HepG2 (cell line): Measurements from ENCODE around the gene HSP90AB1. TPM values are rescaled to one million over a fixed set of nuclear protein-coding genes. Genes with fewer than 3 reads are reported as not detected.

Source experiments
- ARHGAP35 ChIP-seq: sonication (generic); formaldehyde crosslinking; IDR thresholded peaks from 2 replicates; pipeline ENCODE4 v1.9.0; 2022; ENCODE audit warnings: mild to moderate bottlenecking, inconsistent platforms, moderate library complexity, missing genetic modification reagents, borderline replicate concordance
- ARNTL ChIP-seq: sonication (generic); formaldehyde crosslinking; IDR thresholded peaks from 2 replicates; pipeline ENCODE4 v1.4.0; 2020; ENCODE audit warnings: mild to moderate bottlenecking, missing genetic modification reagents
- ATM ChIP-seq: fragments of 450-650 bp; IDR thresholded peaks from 2 replicates; pipeline ENCODE4 v1.7.1; 2017; ENCODE audit warnings: mild to moderate bottlenecking, borderline replicate concordance
- ETV5 ChIP-seq: IDR thresholded peaks from 2 replicates; pipeline ENCODE4 v1.6.1; 2018; ENCODE audit warnings: missing biosample characterization, missing genetic modification reagents, inconsistent platforms, borderline replicate concordance
- MED8 ChIP-seq: sonication (generic); formaldehyde crosslinking; IDR thresholded peaks from 2 replicates; pipeline ENCODE4 v1.8.1; 2023; ENCODE audit warnings: mild to moderate bottlenecking, missing genetic modification reagents; ENCODE audit not compliant: insufficient replicate concordance
- MEF2D ChIP-seq: sonication (generic); formaldehyde crosslinking; IDR thresholded peaks from 2 replicates; pipeline ENCODE4 v1.5.1; 2020; ENCODE audit warnings: mild to moderate bottlenecking, missing genetic modification reagents
- MYNN ChIP-seq: sonication (generic); formaldehyde crosslinking; IDR thresholded peaks from 2 replicates; pipeline ENCODE4 v1.4.0; 2020; ENCODE audit warnings: mild to moderate bottlenecking, low read depth, missing genetic modification reagents
- PHF21A ChIP-seq: sonication (generic); formaldehyde crosslinking; IDR thresholded peaks from 2 replicates; pipeline ENCODE4 v1.5.0; 2020; ENCODE audit warnings: mild to moderate bottlenecking, missing genetic modification reagents
- POLR2G ChIP-seq: fragments of 200-400 bp; formaldehyde crosslinking; IDR thresholded peaks from 2 replicates; pipeline ENCODE4 v1.6.1; 2018; ENCODE audit warnings: mild to moderate bottlenecking, low read depth, low read length, moderate library complexity
- PRMT3 ChIP-seq: sonication (generic); formaldehyde crosslinking; IDR thresholded peaks from 2 replicates; pipeline ENCODE4 v1.8.1; 2022; ENCODE audit warnings: low read depth, mild to moderate bottlenecking, moderate library complexity, missing genetic modification reagents, borderline replicate concordance
- RXRA ChIP-seq: sonication (generic); formaldehyde crosslinking; IDR thresholded peaks from 2 replicates; pipeline ENCODE4 v1.5.1; 2020; ENCODE audit warnings: missing genetic modification reagents
- SUZ12 ChIP-seq: fragments of 150-350 bp; IDR thresholded peaks from 2 replicates; pipeline ENCODE4 v1.6.1; 2014; ENCODE audit warnings: low read depth, low read length
- ZNF124 ChIP-seq: sonication (generic); formaldehyde crosslinking; IDR thresholded peaks from 2 replicates; pipeline ENCODE4 v1.4.0; 2020; ENCODE audit warnings: missing genetic modification reagents
- ZNF225 ChIP-seq: sonication (generic); formaldehyde crosslinking; IDR thresholded peaks from 2 replicates; pipeline ENCODE4 v1.4.0; 2020; ENCODE audit warnings: mild to moderate bottlenecking, missing genetic modification reagents
- ZNF441 ChIP-seq: sonication (generic); formaldehyde crosslinking; IDR thresholded peaks from 2 replicates; pipeline ENCODE4 v1.7.0; 2021; ENCODE audit warnings: missing genetic modification reagents, borderline replicate concordance
- ZNF460 ChIP-seq: sonication (generic); formaldehyde crosslinking; IDR thresholded peaks from 2 replicates; pipeline ENCODE4 v1.5.1; 2020; ENCODE audit warnings: missing genetic modification reagents, mild to moderate bottlenecking, borderline replicate concordance
- ZNF510 ChIP-seq: sonication (generic); formaldehyde crosslinking; IDR thresholded peaks from 2 replicates; pipeline ENCODE4 v1.4.0; 2020; ENCODE audit warnings: low read depth, mild to moderate bottlenecking, missing genetic modification reagents
- ZNF567 ChIP-seq: sonication (generic); formaldehyde crosslinking; IDR thresholded peaks from 2 replicates; pipeline ENCODE4 v1.8.1; 2023; ENCODE audit warnings: mild to moderate bottlenecking, missing genetic modification reagents, borderline replicate concordance
- polyA plus RNA-seq, 8 experiments: library from polyadenylated mRNA; depleted of rRNA in 3 of 8; stranded (reverse) in 7 of 8; unstranded in 1 of 8; fragments of >200 nt; fragmentation: Illumina TruSeq in 4 of 8; extraction: Trizol in 4 of 8; gene quantifications; 2 replicates each; pipeline versions ENCODE4 v1.2.1 to v1.2.3, GENCODE V29; 2011 to 2016; ENCODE audit warnings: low read depth in 4 of 8, missing spikeins in 1 of 8, mixed read lengths in 1 of 8; ENCODE audit not compliant: insufficient read depth in 1 of 8
- total RNA-seq, 5 experiments: library from RNA; depleted of rRNA; stranded (reverse); fragments of >200 nt; fragmentation: Illumina TruSeq; extraction: Trizol; gene quantifications; 2 replicates each; pipeline ENCODE4 v1.2.3, GENCODE V29; 2016; ENCODE audit warnings: low read depth in 1 of 5
- TF ChIP-seq, protein P1 (sequence below): sonication (generic); formaldehyde crosslinking; IDR thresholded peaks from 2 replicates; pipeline ENCODE4 v1.5.0; 2020; ENCODE audit warnings: mild to moderate bottlenecking, missing genetic modification reagents
- TF ChIP-seq, protein P2 (sequence below): sonication (generic); formaldehyde crosslinking; IDR thresholded peaks from 2 replicates; pipeline ENCODE4 v1.8.1; 2023; ENCODE audit warnings: missing genetic modification reagents, inconsistent platforms, borderline replicate concordance
- TF ChIP-seq, protein P3 (sequence below): sonication (generic); formaldehyde crosslinking; IDR thresholded peaks from 2 replicates; pipeline ENCODE4 v1.4.0; 2020; ENCODE audit warnings: mild to moderate bottlenecking, missing genetic modification reagents
- TF ChIP-seq, protein P4 (sequence below): sonication (generic); formaldehyde crosslinking; IDR thresholded peaks from 2 replicates; pipeline ENCODE4 v1.4.0; 2020; ENCODE audit warnings: missing genetic modification reagents
- TF ChIP-seq, protein P5 (sequence below): sonication (generic); formaldehyde crosslinking; IDR thresholded peaks from 2 replicates; pipeline ENCODE4 v1.5.0; 2020; ENCODE audit warnings: missing genetic modification reagents

Gene HSP90AB1
- total and polyA plus RNA-seq, 2 of the 13 experiments (the other 11 are each of a cell fraction or from before 2014, with no cell fraction given), result 1,325 to 1,472 TPM

DNA sequence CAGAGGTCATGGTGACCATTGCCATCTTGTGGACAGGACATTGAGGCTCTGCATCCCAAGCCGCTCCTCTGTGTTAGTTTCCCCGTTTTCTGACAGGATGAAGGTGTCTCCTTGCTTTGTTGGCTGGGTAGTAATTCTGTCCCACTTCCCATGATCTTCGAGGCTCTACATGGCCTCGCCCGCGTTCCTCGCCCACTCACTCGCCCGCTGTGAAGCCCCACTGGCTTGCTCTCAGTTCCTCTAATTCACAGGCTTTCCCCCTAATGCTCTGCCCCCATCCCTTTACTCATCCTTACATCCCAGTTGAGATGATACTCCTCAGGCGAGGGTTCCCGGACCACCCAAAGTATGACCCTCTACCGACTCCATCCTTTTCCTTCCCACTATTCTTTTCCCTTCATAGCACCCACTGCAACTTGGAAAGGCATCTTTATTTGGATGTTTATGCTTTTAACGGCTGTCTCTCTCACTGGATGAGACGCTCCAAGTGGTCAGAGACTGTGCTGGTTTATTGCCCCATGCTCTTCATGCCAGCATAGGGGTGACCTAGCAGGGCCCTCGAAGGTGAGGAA is 10.9 kb downstream of the HSP90AB1 start (continued):
- TF ChIP-seq, protein P1, sequence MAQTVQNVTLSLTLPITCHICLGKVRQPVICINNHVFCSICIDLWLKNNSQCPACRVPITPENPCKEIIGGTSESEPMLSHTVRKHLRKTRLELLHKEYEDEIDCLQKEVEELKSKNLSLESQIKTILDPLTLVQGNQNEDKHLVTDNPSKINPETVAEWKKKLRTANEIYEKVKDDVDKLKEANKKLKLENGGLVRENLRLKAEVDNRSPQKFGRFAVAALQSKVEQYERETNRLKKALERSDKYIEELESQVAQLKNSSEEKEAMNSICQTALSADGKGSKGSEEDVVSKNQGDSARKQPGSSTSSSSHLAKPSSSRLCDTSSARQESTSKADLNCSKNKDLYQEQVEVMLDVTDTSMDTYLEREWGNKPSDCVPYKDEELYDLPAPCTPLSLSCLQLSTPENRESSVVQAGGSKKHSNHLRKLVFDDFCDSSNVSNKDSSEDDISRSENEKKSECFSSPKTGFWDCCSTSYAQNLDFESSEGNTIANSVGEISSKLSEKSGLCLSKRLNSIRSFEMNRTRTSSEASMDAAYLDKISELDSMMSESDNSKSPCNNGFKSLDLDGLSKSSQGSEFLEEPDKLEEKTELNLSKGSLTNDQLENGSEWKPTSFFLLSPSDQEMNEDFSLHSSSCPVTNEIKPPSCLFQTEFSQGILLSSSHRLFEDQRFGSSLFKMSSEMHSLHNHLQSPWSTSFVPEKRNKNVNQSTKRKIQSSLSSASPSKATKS (CRISPR knock-in tag), result no peak
- no peak for TF ChIP-seq POLR2G
- no peak for TF ChIP-seq PRMT3 (CRISPR knock-in tag)
- no peak for TF ChIP-seq SUZ12
- TF ChIP-seq ARHGAP35 (CRISPR knock-in tag), result 0 out of 2 replicates have a peak, but pooled peaks have one; percentile 35
- no peak for TF ChIP-seq RXRA (CRISPR knock-in tag)
- TF ChIP-seq PHF21A (CRISPR knock-in tag), result no peak
- TF ChIP-seq, protein P2, sequence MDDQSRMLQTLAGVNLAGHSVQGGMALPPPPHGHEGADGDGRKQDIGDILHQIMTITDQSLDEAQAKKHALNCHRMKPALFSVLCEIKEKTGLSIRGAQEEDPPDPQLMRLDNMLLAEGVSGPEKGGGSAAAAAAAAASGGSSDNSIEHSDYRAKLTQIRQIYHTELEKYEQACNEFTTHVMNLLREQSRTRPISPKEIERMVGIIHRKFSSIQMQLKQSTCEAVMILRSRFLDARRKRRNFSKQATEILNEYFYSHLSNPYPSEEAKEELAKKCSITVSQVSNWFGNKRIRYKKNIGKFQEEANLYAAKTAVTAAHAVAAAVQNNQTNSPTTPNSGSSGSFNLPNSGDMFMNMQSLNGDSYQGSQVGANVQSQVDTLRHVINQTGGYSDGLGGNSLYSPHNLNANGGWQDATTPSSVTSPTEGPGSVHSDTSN (CRISPR knock-in tag), result no peak
- no peak for TF ChIP-seq MEF2D (CRISPR knock-in tag)
- no peak for TF ChIP-seq ZNF460 (CRISPR knock-in tag)
- TF ChIP-seq ARNTL (CRISPR knock-in tag), result no peak
- no peak for TF ChIP-seq ZNF225 (CRISPR knock-in tag)
- TF ChIP-seq MED8 (CRISPR knock-in tag), result peak; percentile 15
- TF ChIP-seq ZNF441 (CRISPR knock-in tag), result no peak
- TF ChIP-seq ZNF510 (CRISPR knock-in tag), result no peak
- 0 out of 2 replicates have a peak, but pooled peaks have one; percentile 6 for TF ChIP-seq ZNF124 (CRISPR knock-in tag)
- no peak for TF ChIP-seq ZNF567
- TF ChIP-seq, protein P3, sequence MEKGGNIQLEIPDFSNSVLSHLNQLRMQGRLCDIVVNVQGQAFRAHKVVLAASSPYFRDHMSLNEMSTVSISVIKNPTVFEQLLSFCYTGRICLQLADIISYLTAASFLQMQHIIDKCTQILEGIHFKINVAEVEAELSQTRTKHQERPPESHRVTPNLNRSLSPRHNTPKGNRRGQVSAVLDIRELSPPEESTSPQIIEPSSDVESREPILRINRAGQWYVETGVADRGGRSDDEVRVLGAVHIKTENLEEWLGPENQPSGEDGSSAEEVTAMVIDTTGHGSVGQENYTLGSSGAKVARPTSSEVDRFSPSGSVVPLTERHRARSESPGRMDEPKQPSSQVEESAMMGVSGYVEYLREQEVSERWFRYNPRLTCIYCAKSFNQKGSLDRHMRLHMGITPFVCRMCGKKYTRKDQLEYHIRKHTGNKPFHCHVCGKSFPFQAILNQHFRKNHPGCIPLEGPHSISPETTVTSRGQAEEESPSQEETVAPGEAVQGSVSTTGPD, result no peak
- TF ChIP-seq, protein P4, sequence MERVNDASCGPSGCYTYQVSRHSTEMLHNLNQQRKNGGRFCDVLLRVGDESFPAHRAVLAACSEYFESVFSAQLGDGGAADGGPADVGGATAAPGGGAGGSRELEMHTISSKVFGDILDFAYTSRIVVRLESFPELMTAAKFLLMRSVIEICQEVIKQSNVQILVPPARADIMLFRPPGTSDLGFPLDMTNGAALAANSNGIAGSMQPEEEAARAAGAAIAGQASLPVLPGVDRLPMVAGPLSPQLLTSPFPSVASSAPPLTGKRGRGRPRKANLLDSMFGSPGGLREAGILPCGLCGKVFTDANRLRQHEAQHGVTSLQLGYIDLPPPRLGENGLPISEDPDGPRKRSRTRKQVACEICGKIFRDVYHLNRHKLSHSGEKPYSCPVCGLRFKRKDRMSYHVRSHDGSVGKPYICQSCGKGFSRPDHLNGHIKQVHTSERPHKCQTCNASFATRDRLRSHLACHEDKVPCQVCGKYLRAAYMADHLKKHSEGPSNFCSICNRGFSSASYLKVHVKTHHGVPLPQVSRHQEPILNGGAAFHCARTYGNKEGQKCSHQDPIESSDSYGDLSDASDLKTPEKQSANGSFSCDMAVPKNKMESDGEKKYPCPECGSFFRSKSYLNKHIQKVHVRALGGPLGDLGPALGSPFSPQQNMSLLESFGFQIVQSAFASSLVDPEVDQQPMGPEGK, result no peak
- no peak for TF ChIP-seq ATM
- TF ChIP-seq, protein P5, sequence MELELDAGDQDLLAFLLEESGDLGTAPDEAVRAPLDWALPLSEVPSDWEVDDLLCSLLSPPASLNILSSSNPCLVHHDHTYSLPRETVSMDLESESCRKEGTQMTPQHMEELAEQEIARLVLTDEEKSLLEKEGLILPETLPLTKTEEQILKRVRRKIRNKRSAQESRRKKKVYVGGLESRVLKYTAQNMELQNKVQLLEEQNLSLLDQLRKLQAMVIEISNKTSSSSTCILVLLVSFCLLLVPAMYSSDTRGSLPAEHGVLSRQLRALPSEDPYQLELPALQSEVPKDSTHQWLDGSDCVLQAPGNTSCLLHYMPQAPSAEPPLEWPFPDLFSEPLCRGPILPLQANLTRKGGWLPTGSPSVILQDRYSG (CRISPR knock-in tag), result no peak
- no peak for TF ChIP-seq ETV5 (CRISPR knock-in tag)
- no peak for TF ChIP-seq MYNN
